ENCODE results near the gene DHX40.

DHX40 gene

GRCh38 chr17:59601130-59601529, 35.7 kb downstream of the DHX40 start:
- Mint-ChIP-seq H3K4me1 (ENCODE audit: low read depth) (peaks cover 11% of the 10 kb centered on the region), H3K9me3 (no peaks in the 10 kb centered on the region), H3K4me3 (no peak overlapping the region), H3K27me3 (ENCODE audit: low read depth) (no peaks in the 10 kb centered on the region), H3K27ac (peak overlapping the region; percentile 50), H3K36me3 (ENCODE audit: low read depth) (peaks cover 24% of the 10 kb centered on the region)

- peaks cover 30% of the 10 kb centered on the region for H3K36me3 Mint-ChIP-seq (ENCODE audit: low read depth)
- H3K4me1 Mint-ChIP-seq (ENCODE audit: low read depth) = peaks cover 6% of the 10 kb centered on the region
- H3K27me3 Mint-ChIP-seq (ENCODE audit: low read depth) = no peaks in the 10 kb centered on the region
- no peaks in the 10 kb centered on the region for H3K9me3 Mint-ChIP-seq
- no peak overlapping the region for H3K27ac Mint-ChIP-seq
- H3K4me3 Mint-ChIP-seq = no peak overlapping the region
These were observed 41.7 kb downstream of the DHX40 start for GRCh38 chr17:59607061-59607460.

- H3K27ac Mint-ChIP-seq = no peak overlapping the region
- no peaks in the 10 kb centered on the region for H3K9me3 Mint-ChIP-seq
- H3K36me3 Mint-ChIP-seq (ENCODE audit: low read depth) = peaks cover 24% of the 10 kb centered on the region
- H3K4me1 Mint-ChIP-seq (ENCODE audit: low read depth) = peaks cover 4% of the 10 kb centered on the region
- no peaks in the 10 kb centered on the region for H3K27me3 Mint-ChIP-seq (ENCODE audit: low read depth)
- H3K4me3 Mint-ChIP-seq = no peak overlapping the region
These were observed 42.5 kb downstream of the DHX40 start for GRCh38 chr17:59607817-59608403.

GRCh38 chr17:59611503-59611902, 46.1 kb downstream of the DHX40 start:
- Mint-ChIP-seq H3K4me1 (ENCODE audit: low read depth) (peaks cover 4% of the 10 kb centered on the region), H3K27ac (no peak overlapping the region)

GRCh38 chr17:59616253-59616920, 51.0 kb downstream of the DHX40 start:
- Mint-ChIP-seq H3K4me3 (no peak overlapping the region), H3K27ac (no peak overlapping the region), H3K9me3 (no peaks in the 10 kb centered on the region), H3K36me3 (ENCODE audit: low read depth) (peaks cover 6% of the 10 kb centered on the region), H3K4me1 (ENCODE audit: low read depth) (peaks cover 22% of the 10 kb centered on the region), H3K27me3 (ENCODE audit: low read depth) (no peaks in the 10 kb centered on the region)

More at GRCh38 chr17:59611503-59611902, 46.1 kb downstream of the DHX40 start:
- no peaks in the 10 kb centered on the region for H3K27me3 Mint-ChIP-seq (ENCODE audit: low read depth)
- H3K9me3 Mint-ChIP-seq = no peaks in the 10 kb centered on the region
- no peak overlapping the region for H3K4me3 Mint-ChIP-seq
- H3K36me3 Mint-ChIP-seq (ENCODE audit: low read depth) = peaks cover 17% of the 10 kb centered on the region

- Mint-ChIP-seq H3K27me3 (ENCODE audit: low read depth) (no peaks in the 10 kb centered on the region), H3K4me1 (ENCODE audit: low read depth) (peaks cover 26% of the 10 kb centered on the region), H3K9me3 (no peaks in the 10 kb centered on the region), H3K4me3 (peak overlapping the region; percentile 96), H3K36me3 (ENCODE audit: low read depth) (peaks cover 6% of the 10 kb centered on the region), H3K27ac (peak overlapping the region; percentile 98)
These were observed 51.8 kb downstream of the DHX40 start for GRCh38 chr17:59617156-59617732.

GRCh38 chr17:59619035-59619297, 53.6 kb downstream of the DHX40 start:
- Mint-ChIP-seq H3K9me3 (no peaks in the 10 kb centered on the region), H3K4me3 (peak overlapping the region; percentile 96), H3K27me3 (ENCODE audit: low read depth) (no peaks in the 10 kb centered on the region), H3K4me1 (ENCODE audit: low read depth) (peaks cover 37% of the 10 kb centered on the region), H3K27ac (peak overlapping the region; percentile 98), H3K36me3 (ENCODE audit: low read depth) (peaks cover 10% of the 10 kb centered on the region)

- H3K9me3 Mint-ChIP-seq = no peaks in the 10 kb centered on the region
These were observed 54.1 kb downstream of the DHX40 start, which contains the start of gene CLTC for GRCh38 chr17:59619298-59620063. Gene CLTC (plus strand): TSS chr17:59619895. CDS start chr17:59620132, 237 bp downstream.

GRCh38 chr17:59620064-59620359, 54.6 kb downstream of the DHX40 start:
- Mint-ChIP-seq H3K9me3 (no peaks in the 10 kb centered on the region), H3K4me3 (peak overlapping the region; percentile 96), H3K27ac (peak overlapping the region; percentile 98), H3K36me3 (ENCODE audit: low read depth) (peaks cover 12% of the 10 kb centered on the region), H3K4me1 (ENCODE audit: low read depth) (peaks cover 40% of the 10 kb centered on the region), H3K27me3 (ENCODE audit: low read depth) (no peaks in the 10 kb centered on the region)

More at GRCh38 chr17:59619298-59620063, 54.1 kb downstream of the DHX40 start, which contains the start of gene CLTC:
- Mint-ChIP-seq H3K4me1 (ENCODE audit: low read depth) (peaks cover 40% of the 10 kb centered on the region), H3K27me3 (ENCODE audit: low read depth) (no peaks in the 10 kb centered on the region), H3K27ac (peak within 1 kb of the TSS; percentile 98), H3K36me3 (ENCODE audit: low read depth) (peaks cover 12% of the 10 kb centered on the region), H3K4me3 (peak within 1 kb of the TSS; percentile 96)

GRCh38 chr17:59620518-59621259, 55.3 kb downstream of the DHX40 start:
- H3K4me1 Mint-ChIP-seq (ENCODE audit: low read depth) = peaks cover 43% of the 10 kb centered on the region

GRCh38 chr17:59621771-59622170, 56.4 kb downstream of the DHX40 start:
- no peak overlapping the region for H3K27ac Mint-ChIP-seq
- H3K4me1 Mint-ChIP-seq (ENCODE audit: low read depth) = peaks cover 50% of the 10 kb centered on the region
- H3K4me3 Mint-ChIP-seq = peak overlapping the region; percentile 51
- H3K27me3 Mint-ChIP-seq (ENCODE audit: low read depth) = no peaks in the 10 kb centered on the region
- H3K36me3 Mint-ChIP-seq (ENCODE audit: low read depth) = peaks cover 14% of the 10 kb centered on the region
- H3K9me3 Mint-ChIP-seq = no peaks in the 10 kb centered on the region

More at GRCh38 chr17:59620518-59621259, 55.3 kb downstream of the DHX40 start:
- Mint-ChIP-seq H3K27me3 (ENCODE audit: low read depth) (no peaks in the 10 kb centered on the region), H3K4me3 (peak overlapping the region; percentile 96), H3K27ac (peak overlapping the region; percentile 98), H3K36me3 (ENCODE audit: low read depth) (peaks cover 12% of the 10 kb centered on the region), H3K9me3 (no peaks in the 10 kb centered on the region)

GRCh38 chr17:59623151-59623550, 57.7 kb downstream of the DHX40 start:
- Mint-ChIP-seq H3K4me3 (peak overlapping the region; percentile 38), H3K27ac (no peak overlapping the region), H3K9me3 (no peaks in the 10 kb centered on the region), H3K36me3 (ENCODE audit: low read depth) (peaks cover 18% of the 10 kb centered on the region), H3K4me1 (ENCODE audit: low read depth) (peaks cover 50% of the 10 kb centered on the region), H3K27me3 (ENCODE audit: low read depth) (no peaks in the 10 kb centered on the region)

GRCh38 chr17:59626756-59627155, 61.3 kb downstream of the DHX40 start:
- no peak overlapping the region for H3K4me3 Mint-ChIP-seq
- peaks cover 31% of the 10 kb centered on the region for H3K36me3 Mint-ChIP-seq (ENCODE audit: low read depth)
- H3K4me1 Mint-ChIP-seq (ENCODE audit: low read depth) = peaks cover 53% of the 10 kb centered on the region
- H3K27me3 Mint-ChIP-seq (ENCODE audit: low read depth) = no peaks in the 10 kb centered on the region
- H3K27ac Mint-ChIP-seq = no peak overlapping the region
- H3K9me3 Mint-ChIP-seq = no peaks in the 10 kb centered on the region

GRCh38 chr17:59627274-59627673, 61.9 kb downstream of the DHX40 start:
- H3K9me3 Mint-ChIP-seq = no peaks in the 10 kb centered on the region
- H3K4me3 Mint-ChIP-seq = no peak overlapping the region
- H3K36me3 Mint-ChIP-seq (ENCODE audit: low read depth) = peaks cover 31% of the 10 kb centered on the region
- H3K27me3 Mint-ChIP-seq (ENCODE audit: low read depth) = no peaks in the 10 kb centered on the region
- H3K27ac Mint-ChIP-seq = no peak overlapping the region
- H3K4me1 Mint-ChIP-seq (ENCODE audit: low read depth) = peaks cover 51% of the 10 kb centered on the region
